ENCODE measurements around the gene TMEM30A.
A peak's percentile ranks its signal among the peaks of the same experiment; 100 is the strongest.

The TMEM30A gene

DNA sequence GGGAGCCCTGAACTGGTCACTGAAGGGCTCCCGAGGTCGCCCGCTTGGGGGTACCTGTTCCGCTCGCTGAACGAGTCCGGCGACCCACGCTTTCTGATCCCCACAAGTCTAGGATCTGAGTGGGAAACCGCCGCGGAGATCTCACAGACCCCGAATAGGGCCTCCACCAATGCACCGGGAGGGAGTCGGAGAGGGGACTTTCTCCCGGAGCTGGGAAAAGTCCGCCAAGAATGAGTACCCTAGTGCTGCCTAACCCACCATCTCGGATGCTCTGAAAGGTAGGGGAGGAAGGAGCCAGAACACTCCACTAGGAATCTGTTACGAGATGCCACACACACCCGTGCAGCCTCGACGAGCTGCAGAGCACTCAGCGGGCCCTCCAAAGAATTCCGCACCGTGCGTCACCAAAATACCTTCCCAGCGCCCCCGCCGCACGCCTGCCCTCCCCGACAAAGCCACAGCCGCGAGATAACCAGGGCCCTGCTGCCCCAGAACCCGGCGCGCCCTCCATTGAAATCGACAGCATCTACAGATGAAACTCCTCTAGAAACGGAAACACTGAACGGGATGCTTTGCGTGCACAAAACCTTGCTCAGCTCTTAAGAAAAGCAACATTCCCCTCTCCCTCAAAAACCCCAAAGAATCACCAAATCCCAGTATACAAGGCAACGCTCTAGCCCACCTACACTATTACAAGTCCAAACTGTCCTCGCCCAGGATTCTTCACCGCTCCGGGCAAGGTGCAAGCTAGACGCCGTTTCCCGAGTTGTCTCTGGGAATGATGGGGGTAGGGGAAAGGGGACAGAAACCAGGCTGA lies 79.4 kb downstream of the TMEM30A start:
- DNase-seq (ENCODE audit: extremely low spot score), result peak; percentile 18
- ChIA-PET CTCF (interaction anchor here (1.0 to 5.1 kb wide), 10 partner anchors 12 to 1472 kb away, joined by 3 to 42 read pairs (median 4); no protein-coding TSS in a partner anchor), POLR2A (no interaction called here)
- TF ChIP-seq, protein P1, sequence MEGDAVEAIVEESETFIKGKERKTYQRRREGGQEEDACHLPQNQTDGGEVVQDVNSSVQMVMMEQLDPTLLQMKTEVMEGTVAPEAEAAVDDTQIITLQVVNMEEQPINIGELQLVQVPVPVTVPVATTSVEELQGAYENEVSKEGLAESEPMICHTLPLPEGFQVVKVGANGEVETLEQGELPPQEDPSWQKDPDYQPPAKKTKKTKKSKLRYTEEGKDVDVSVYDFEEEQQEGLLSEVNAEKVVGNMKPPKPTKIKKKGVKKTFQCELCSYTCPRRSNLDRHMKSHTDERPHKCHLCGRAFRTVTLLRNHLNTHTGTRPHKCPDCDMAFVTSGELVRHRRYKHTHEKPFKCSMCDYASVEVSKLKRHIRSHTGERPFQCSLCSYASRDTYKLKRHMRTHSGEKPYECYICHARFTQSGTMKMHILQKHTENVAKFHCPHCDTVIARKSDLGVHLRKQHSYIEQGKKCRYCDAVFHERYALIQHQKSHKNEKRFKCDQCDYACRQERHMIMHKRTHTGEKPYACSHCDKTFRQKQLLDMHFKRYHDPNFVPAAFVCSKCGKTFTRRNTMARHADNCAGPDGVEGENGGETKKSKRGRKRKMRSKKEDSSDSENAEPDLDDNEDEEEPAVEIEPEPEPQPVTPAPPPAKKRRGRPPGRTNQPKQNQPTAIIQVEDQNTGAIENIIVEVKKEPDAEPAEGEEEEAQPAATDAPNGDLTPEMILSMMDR (IDR thresholded peaks at IDR 0.05; ENCODE audit: control extremely low read depth, extremely low read depth, low read depth, missing control alignments), result no peak

DNA sequence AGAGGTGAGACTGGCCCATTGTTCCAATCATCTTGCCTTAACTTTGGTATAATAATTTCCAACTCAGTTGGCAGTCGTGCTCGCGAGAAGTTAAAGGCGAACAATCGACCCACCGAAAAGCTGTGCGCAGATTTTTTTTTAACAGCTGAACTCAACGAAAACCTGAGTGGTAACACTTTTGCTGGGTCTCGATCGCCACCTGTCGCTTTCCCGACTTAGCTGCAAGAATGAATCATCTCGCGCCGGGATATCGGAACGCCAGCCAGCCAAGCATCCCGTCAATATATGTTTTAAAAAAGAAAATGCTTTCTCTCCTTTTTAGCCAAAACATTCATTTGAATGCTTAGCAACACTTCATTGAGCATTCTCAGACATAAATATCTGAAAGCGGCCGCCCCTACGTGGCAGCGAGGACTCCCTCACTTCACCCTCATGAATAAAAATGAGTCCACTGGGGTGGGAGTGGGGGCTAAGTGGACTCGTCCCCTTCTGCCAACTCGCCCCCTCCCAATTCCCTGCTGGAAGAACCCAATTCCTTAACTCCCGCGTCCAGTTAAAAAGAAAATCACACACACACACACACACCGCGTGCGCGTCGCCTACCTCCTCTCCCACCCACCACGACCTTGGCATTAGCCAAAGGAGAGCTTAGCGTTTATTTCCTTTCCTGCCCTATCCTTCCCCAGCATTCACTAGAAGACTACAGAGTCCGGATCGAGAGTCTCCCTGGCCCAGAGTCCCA lies 80.2 kb downstream of the TMEM30A start:
- POLR2A ChIA-PET, result no interaction called here
- CTCF ChIA-PET, result interaction anchor here (0.8 to 5.1 kb wide), 17 partner anchors 10 to 1466 kb away, joined by 3 to 42 read pairs (median 4); no protein-coding TSS in a partner anchor
- peak; percentile 42 for DNase-seq (ENCODE audit: extremely low spot score)
- TF ChIP-seq, protein P1 (IDR thresholded peaks at IDR 0.05; ENCODE audit: control extremely low read depth, extremely low read depth, low read depth, missing control alignments), result peak; percentile 66

DNA sequence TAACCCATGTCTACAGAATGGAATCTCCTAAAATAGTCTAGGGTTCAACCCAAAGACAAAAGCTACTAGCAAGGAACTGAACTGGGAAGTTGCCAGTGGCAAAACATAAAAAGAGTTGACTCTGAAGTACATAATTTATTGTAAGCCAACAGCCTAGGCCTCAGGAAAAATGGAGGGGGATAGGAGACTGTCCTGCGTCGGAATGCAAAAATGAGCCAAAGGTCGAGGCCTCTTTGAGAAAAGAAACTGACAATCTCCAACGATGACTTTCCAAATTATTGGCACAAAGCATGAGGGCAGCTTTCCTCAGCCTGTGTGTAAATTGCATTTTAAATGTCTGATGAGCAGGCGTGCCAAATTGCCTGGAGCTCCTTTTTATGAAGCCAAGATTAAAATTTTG lies 80.9 kb downstream of the TMEM30A start:
- CTCF ChIA-PET, result interaction anchor here (0.8 to 5.1 kb wide), 17 partner anchors 9 to 1465 kb away, joined by 3 to 42 read pairs (median 4); no protein-coding TSS in a partner anchor
- TF ChIP-seq, protein P1 (IDR thresholded peaks at IDR 0.05; ENCODE audit: control extremely low read depth, extremely low read depth, low read depth, missing control alignments), result no peak
- no peak for DNase-seq (ENCODE audit: extremely low spot score)
- POLR2A ChIA-PET, result no interaction called here

Measured in GM10248 (cell line).